Measurements from ENCODE around the gene CDH2. TPM values are rescaled to one million over a fixed set of nuclear protein-coding genes. Genes with fewer than 3 reads are reported as not detected.

The CDH2 gene
- total RNA-seq, 4 donors from 2014 or later: 3.9 to 9.8 (median 7.5) TPM

DNA sequence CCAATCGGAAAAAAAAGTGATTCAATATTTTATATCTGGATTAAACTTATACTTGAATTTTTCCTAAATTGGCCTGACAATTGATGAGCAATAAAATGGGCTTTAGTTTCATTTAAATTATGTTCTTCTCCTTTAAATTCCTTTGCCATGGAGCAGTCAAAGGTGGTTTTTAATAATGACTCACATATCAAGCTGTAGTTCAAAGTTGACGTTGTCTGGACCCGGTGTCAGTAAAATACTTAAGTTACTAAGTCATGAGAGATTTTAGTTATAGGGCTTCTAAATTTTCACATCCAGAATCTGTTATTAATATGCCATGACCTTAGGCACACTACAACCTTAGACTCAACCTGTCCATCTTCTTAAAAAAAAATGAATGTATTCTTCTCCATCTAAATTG, 62.5 kb downstream of the CDH2 start:
- no peak for TF ChIP-seq POLR2A (IDR thresholded peaks at IDR 0.05)
- TF ChIP-seq, protein P1, sequence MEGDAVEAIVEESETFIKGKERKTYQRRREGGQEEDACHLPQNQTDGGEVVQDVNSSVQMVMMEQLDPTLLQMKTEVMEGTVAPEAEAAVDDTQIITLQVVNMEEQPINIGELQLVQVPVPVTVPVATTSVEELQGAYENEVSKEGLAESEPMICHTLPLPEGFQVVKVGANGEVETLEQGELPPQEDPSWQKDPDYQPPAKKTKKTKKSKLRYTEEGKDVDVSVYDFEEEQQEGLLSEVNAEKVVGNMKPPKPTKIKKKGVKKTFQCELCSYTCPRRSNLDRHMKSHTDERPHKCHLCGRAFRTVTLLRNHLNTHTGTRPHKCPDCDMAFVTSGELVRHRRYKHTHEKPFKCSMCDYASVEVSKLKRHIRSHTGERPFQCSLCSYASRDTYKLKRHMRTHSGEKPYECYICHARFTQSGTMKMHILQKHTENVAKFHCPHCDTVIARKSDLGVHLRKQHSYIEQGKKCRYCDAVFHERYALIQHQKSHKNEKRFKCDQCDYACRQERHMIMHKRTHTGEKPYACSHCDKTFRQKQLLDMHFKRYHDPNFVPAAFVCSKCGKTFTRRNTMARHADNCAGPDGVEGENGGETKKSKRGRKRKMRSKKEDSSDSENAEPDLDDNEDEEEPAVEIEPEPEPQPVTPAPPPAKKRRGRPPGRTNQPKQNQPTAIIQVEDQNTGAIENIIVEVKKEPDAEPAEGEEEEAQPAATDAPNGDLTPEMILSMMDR (IDR thresholded peaks at IDR 0.05): no peak
- H3K4me3 ChIP-seq: no peak overlapping the region
- H3K27ac ChIP-seq: no peak overlapping the region
- H3K27me3 ChIP-seq: no peaks in the 10 kb centered on the region
- H3K9me3 ChIP-seq: no peaks in the 10 kb centered on the region
- H3K4me1 ChIP-seq: no peaks in the 10 kb centered on the region
- WGBS, 2 donors: 52 to 53% methylated on average over 3 of the region's 3 CpGs
- H3K36me3 ChIP-seq: no peaks in the 10 kb centered on the region
- DNase-seq (ENCODE audit: low spot score in 2 of 2): no peak

DNA sequence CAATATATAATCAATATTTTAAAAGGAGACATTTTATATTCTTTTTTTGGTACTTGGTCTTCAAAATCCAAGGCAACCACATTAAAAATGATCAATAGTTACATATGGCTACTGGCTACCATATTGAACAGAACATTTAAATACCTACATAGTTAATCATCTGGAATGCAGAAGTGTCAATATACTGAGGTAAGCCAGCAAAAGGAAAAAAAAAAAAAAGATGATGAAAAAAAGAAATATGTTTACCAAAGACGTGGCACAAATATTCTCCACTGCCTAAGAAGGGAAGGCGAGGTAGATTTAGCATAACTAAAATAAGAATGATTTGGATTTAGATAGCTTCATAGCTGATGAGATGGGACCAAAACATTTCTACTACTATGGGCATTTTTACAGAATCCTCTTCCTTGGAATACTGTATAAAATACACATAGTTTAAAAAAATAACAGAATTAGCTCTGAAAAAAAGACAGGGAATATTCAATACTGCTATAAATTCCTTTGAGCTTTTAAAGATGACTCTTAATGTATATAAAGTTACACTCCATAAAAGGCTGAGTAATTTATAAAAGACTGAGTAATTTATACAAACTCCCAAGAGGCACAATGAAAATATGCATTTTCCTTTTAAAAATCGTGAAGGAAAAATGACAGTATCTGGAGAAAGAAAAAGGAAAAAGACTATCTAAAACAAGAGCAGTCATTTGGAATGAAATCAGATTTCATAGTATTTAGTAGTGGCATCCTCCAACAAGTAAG, 63.5 kb downstream of the CDH2 start:
- H3K4me1 ChIP-seq: no peaks in the 10 kb centered on the region
- H3K9me3 ChIP-seq: no peaks in the 10 kb centered on the region
- WGBS, 2 donors: 70 to 75% methylated on average over 3 of the region's 3 CpGs
- H3K36me3 ChIP-seq: no peaks in the 10 kb centered on the region
- no peaks in the 10 kb centered on the region for H3K27me3 ChIP-seq
- TF ChIP-seq, protein P1 (IDR thresholded peaks at IDR 0.05): no peak
- TF ChIP-seq POLR2A (IDR thresholded peaks at IDR 0.05): no peak
- no peak for TF ChIP-seq EP300 (IDR thresholded peaks at IDR 0.05)
- no peak overlapping the region for H3K4me3 ChIP-seq
- no peak overlapping the region for H3K27ac ChIP-seq
- no peak for DNase-seq (ENCODE audit: low spot score in 2 of 2)

DNA sequence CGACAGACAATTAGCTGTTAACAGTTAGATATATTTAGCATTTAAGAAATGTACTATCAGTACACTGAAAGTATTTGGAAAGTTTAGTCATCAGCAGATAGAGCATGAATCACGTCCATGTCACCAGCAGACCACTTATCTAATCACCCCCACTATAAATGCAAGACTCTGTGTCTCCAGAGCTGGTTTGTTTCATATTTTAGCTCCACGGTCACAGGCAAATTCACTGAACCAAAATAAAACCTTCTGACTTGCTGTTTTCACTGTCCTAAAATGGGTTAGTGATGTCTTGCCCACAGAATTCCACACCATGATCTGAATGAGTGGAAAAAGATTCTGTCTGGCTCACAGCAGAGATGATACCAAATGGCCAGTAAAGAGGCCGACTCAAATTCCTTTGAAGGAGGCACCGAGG, 64.9 kb downstream of the CDH2 start:
- no peaks in the 10 kb centered on the region for H3K27me3 ChIP-seq
- H3K4me3 ChIP-seq: no peak overlapping the region

DNA sequence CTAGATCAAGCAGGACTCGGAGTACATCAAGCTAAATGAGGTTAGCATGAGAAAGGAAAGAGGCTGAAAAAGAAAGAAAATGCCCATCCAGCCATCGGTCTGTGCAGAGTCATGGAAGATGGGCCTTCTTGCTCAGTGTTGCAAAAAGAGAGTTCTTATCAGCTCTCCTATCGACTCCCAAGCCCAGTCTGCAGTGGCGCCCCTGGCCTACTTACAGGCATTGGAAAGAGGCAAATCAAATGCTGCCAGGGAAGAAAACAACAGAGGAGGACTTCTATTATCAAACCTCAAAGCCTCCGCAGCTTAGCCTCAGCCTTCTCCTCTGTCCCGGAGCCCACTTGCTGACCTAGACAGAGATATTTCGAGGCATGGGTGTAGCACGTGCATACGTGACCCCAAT, 66.0 kb downstream of the CDH2 start:
- 85 to 88% methylated on average over 9 of the region's 9 CpGs for WGBS, 2 donors
- Histone ChIP-seq H3K4me1 (no peaks in the 10 kb centered on the region), H3K9me3 (no peaks in the 10 kb centered on the region), H3K27ac (no peak overlapping the region), H3K4me3 (no peak overlapping the region), H3K36me3 (no peaks in the 10 kb centered on the region), H3K27me3 (no peaks in the 10 kb centered on the region)
- DNase-seq (ENCODE audit: low spot score in 2 of 2): no peak
- TF ChIP-seq, protein P1 (IDR thresholded peaks at IDR 0.05): no peak
- TF ChIP-seq EP300 (IDR thresholded peaks at IDR 0.05) (no peak), POLR2A (IDR thresholded peaks at IDR 0.05) (no peak)

More for the DNA sequence above, 64.9 kb downstream of the CDH2 start:
- DNase-seq (ENCODE audit: low spot score in 2 of 2): no peak
- no peaks in the 10 kb centered on the region for H3K4me1 ChIP-seq
- H3K27ac ChIP-seq: no peak overlapping the region
- TF ChIP-seq POLR2A (IDR thresholded peaks at IDR 0.05): no peak
- TF ChIP-seq, protein P1 (IDR thresholded peaks at IDR 0.05): no peak
- TF ChIP-seq EP300 (IDR thresholded peaks at IDR 0.05): no peak
- no peaks in the 10 kb centered on the region for H3K9me3 ChIP-seq
- no peaks in the 10 kb centered on the region for H3K36me3 ChIP-seq
- 64 to 68% methylated on average over 5 of the region's 5 CpGs for WGBS, 2 donors

DNA sequence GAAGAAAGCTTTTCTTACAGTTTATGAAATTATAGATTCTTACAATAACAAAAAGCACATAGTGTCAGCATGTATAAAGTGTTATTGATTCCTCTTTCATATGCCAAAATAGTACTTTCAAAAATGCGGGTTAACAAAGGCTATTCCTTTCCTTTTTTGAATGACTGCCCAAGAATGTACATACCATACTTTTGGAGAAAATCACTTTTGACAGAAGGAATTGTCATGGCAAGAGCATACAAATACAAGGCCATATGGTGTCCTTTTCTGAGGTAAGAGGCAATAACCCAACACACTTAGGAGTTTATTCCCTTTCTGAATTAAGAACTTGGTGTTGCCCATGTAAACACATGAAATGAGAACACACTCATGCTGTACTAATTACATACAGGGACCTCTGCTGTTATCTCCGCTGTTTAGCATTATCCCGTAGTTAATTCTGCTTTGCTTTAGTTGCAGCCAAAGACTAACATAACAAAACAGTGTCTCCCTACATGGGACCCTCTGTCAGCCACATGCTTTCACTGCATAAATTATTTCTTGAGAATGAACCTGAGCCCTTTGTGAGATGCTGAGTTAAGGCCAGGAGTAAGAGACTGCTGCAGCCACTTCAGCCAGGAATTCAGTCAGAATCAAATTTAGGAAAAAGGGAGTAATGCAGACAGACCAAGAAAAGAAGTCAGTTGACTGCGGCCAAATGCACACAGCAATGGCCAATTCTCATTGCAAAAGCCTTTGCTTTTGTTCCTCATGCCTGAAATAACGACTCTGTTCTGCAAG, 67.0 kb downstream of the CDH2 start:
- H3K9me3 ChIP-seq: no peaks in the 10 kb centered on the region
- DNase-seq (ENCODE audit: low spot score in 2 of 2): no peak
- H3K27me3 ChIP-seq: no peaks in the 10 kb centered on the region
- H3K27ac ChIP-seq: no peak overlapping the region
- H3K4me3 ChIP-seq: no peak overlapping the region
- H3K4me1 ChIP-seq: no peaks in the 10 kb centered on the region
- whole genome bisulfite sequencing, 2 donors: 75 to 80% methylated on average over 5 of the region's 5 CpGs
- TF ChIP-seq, protein P1 (IDR thresholded peaks at IDR 0.05): no peak
- no peak for TF ChIP-seq POLR2A (IDR thresholded peaks at IDR 0.05)
- no peak for TF ChIP-seq EP300 (IDR thresholded peaks at IDR 0.05)
- no peaks in the 10 kb centered on the region for H3K36me3 ChIP-seq
